ENCODE results near the gene PROCA1.

DNA sequence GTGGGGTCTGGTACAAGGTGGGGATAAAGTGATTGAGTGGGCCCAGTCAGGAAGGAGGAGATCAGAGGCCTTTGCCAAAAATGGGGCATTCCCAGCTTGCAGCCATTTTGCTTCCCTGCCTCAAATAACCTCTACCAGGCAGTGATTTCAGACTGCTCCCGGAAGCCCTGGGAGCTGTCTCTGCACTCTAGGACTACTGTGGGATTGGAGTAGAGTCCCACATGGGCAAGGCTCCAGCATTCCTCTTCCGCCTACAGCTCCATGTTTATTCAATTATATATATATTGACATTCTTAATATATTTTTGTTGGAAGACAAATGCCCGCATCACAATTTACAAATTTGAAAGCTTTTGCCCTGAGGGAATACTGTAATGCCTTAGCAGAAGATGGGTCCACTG is 36.2 kb downstream of the PROCA1 start:
- TF ChIP-seq, protein P1, sequence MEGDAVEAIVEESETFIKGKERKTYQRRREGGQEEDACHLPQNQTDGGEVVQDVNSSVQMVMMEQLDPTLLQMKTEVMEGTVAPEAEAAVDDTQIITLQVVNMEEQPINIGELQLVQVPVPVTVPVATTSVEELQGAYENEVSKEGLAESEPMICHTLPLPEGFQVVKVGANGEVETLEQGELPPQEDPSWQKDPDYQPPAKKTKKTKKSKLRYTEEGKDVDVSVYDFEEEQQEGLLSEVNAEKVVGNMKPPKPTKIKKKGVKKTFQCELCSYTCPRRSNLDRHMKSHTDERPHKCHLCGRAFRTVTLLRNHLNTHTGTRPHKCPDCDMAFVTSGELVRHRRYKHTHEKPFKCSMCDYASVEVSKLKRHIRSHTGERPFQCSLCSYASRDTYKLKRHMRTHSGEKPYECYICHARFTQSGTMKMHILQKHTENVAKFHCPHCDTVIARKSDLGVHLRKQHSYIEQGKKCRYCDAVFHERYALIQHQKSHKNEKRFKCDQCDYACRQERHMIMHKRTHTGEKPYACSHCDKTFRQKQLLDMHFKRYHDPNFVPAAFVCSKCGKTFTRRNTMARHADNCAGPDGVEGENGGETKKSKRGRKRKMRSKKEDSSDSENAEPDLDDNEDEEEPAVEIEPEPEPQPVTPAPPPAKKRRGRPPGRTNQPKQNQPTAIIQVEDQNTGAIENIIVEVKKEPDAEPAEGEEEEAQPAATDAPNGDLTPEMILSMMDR (optimal IDR thresholded peaks at IDR 0.05 in 1 of 3, IDR thresholded peaks at IDR 0.05 in 1 of 3, conservative IDR thresholded peaks at IDR 0.05 in 1 of 3; ENCODE audit: extremely low read depth in 1 of 3, insufficient read depth in 2 of 3, low read length in 3 of 3) = no peak
- no peak for TF ChIP-seq EZH2 (IDR thresholded peaks at IDR 0.05; ENCODE audit: low read length)

Measured in keratinocyte (primary cell).